HG03354 (cell line): ENCODE results near the gene BDH1.
A peak's percentile ranks its signal among the peaks of the same experiment; 100 is the strongest.
"Not testable (repeated sequence)": the region's sequence is repeated elsewhere in the genome, so short reads cannot be mapped to it uniquely, and the experiment has no call there.

Experiments used
- ATAC-seq: cut with Tn5 transposase; IDR thresholded peaks from one replicate; pipeline ENCODE4 v1.9.1; 2021; ENCODE audit warnings: mild to moderate bottlenecking; ENCODE audit not compliant: unreplicated experiment, poor library complexity, severe bottlenecking

The BDH1 gene

DNA sequence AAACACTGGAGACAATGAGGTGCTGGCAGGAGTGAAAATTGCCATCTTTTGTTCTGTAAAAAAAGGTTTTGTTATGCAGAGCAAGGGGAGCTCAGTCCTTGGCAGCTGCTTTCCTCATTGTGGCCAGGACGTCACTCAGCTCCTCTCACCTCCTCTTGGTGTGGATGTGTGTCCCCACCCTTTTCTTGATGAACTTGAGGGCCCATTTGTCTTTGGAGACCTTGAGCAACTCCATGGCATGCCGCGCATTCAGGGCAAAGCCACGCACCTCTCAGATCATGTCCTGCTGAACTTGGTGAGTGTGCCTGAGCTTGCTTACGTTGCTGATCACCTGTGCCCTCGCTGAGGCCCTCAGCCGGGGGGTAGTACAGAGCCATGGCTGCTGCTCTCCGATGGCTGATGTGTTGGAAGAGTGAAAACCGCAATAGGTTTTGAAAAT is 24.5 kb upstream of the BDH1 start:
- ATAC-seq = no peak

GRCh38 chr3:197578376-197578775 is 22.6 kb upstream of the BDH1 start:
- no peak for ATAC-seq

DNA sequence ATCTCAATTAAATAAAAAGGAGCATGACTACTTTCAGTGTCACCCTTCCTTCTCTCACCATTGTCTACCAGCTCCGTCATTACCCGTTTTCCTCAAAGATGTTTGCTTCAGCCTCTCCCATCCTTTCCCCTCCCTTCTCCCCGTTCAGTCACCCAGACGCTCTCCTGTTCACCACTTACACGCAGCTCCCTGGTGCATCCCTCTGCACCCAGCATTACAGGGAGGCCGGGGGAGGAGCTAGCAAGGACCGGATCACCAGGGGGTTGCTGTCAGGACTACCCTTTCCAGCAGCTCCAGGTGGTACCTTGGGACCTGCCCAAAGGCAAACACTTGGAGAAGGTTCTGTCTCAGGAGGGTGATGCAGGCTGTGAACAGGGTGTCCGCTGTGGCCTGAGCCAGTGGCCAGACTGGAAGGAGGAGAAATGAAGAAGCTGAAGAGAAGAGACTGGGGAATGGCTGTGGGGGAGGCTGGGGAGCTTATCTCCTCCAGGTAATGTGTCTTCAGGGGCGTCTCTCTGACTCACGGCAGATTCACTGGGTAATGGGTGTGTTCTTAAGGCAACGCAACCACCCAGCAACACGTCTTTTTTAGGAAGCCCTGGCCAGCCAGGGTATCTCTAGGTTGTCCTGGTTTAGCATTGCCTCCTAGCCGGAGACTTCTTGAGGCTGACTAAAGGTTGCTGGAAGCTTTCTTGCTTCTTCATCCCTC is 21.8 kb upstream of the BDH1 start:
- no peak for ATAC-seq

DNA sequence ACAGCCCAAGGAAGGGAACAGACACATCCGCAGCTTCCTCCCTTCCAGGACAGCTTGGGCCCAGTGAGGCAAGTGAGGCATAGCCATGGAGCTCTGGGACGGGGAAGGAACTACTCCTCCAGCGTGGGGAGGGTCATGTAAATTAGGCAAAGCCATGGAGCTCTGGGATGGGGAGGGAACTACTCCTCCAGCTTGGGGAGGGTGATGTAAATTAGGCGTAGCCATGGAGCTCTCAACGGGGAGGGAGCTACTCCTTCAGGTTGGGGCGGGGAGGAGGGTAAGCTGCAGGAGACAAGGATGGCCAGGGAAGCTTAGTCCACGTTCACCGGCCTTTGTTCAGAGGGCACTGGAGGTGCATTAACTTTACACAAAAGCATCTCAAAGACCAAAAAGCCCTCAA is 21.1 kb upstream of the BDH1 start:
- no peak for ATAC-seq

GRCh38 chr3:197575362-197575761 is 19.6 kb upstream of the BDH1 start:
- ATAC-seq = no peak

DNA sequence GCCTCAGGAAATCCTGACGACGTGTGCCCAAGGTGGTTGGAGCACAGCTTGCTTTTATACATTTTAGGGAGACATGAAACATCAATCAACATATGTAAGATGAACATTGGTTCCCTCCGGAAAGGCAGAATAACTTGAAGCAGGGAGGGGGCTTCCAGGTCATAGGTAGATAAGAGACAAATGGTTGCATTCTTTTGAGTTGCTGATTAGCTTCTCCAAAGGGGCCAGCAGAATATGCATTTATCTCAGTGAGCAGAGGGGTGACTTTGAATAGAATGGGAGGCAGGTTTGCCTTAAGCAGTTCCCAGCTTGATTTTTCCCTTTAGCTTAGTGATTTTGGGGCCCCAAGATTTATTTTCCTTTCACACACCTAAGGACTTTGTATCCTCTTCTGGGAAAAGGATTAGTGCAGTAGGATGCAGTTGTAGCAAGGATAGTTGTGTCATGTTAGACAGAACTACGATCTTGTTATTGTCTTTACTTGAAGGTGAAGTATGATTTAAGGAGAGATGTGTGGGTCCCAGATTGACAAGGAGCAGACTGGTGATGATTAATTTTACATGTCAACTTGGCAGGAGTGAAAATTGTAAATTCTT is 18.7 kb upstream of the BDH1 start:
- not testable (repeated sequence) for ATAC-seq

DNA sequence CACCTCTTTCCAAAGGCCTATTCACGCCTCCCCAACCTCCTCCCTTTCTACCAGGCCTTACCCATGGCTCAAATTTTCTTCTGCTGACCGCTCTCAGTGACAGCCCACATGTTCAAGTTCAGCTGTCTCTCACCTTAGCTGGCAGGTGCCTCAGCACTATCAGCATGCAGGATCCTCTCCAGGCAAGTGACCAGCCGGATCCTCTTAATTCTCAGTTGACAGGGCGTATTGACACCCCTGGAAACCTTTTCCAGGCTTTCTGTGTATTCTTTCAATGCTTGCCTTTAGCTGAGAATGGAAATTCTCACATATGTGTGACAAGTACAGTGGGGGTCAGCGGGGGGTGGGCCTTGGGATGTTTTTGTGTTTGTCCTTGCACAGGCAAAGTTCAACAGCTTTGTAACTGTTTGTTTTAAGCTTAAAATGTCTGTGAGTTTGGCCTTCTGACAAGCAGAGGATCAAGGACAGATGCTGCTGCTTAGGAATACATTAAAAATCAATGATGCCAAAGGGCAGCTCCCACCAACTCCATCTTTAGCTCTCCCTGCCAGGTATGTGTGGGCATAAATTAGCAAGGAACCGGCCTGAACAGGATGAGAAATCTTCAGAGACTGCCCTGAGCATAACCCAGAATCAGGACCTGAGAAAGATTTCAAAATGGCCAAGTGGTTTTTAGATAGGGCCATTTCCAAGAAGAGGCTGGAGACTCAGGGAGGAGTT is 17.4 kb upstream of the BDH1 start:
- no peak for ATAC-seq

- not testable (repeated sequence) for ATAC-seq
These were observed 16.1 kb upstream of the BDH1 start for GRCh38 chr3:197571880-197572172.

DNA sequence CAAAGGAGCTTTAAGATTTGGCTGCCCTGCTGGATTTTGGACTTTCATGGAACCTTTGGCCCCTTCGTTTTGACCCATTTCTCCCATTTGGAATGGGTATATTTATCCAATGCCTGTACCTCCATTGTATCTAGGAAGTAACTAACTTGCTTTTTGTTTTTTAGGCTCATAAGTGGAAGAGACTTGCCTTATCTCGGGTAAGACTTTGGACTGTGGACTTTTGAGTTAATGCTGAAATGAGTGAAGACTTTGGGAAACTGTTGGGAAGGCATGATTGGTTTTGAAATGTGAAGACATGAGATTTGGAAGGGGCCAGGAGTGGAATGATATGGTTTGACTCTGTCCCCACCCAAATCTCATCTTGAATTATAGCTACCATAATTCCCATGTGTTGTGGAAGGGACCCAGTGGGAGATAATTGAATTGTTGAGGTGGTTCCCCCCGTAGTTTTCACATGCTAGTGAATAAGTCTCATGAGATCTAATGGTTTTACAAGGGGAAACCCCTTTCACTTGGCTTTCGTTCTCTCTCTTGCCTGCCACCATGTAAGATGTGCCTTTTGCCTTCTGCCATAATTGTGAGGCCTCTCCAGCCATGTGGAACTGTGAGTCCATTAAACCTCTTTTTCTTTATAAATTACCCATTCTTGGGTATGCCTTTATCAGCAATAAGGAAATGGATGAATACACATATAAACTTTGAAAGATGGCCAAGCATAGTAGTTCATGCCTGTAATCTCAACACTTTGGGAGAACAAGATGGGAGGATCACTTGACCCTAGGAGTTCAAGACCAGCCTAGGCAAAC is 15.5 kb upstream of the BDH1 start:
- not testable (repeated sequence) for ATAC-seq

GRCh38 chr3:197569433-197569832 is 13.7 kb upstream of the BDH1 start:
- ATAC-seq = not testable (repeated sequence)

GRCh38 chr3:197567904-197568681 is 12.3 kb upstream of the BDH1 start:
- ATAC-seq = no peak

- not testable (repeated sequence) for ATAC-seq
These were observed 10.4 kb upstream of the BDH1 start for GRCh38 chr3:197566155-197566554.

DNA sequence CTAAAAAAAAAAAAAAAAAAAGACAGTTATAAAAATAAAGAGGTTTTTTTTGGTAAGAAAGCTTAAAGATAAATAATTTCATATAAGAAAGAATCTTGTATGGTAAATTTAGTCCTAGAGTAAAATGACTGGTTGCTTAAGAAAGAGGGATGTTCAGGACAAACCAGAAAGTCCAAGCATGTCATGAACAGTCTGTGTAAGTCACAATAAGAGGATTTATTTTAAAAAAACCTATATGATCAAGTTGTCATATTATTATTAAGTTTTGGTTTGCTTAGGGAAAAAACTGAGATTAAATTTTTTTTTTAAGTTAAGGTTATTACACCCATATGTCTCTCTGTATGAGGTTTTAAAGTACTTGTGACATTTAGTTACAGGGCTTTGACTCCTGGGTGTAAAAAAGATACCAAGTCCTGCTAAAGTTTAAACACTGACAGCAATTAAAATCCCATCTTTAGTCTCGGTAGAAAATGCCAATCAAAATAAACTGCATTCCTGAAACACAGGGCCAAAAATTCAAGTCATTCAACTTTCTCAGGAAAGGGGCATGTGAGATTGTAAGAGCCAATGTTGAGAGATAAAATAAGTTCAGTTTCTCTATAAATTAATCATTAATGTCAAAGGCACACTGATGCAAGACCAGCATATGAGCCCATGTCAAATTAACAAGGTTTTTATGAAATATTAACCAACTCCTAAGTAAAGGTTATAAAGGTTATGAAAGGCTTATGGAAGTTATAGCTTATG is 8.5 kb upstream of the BDH1 start:
- ATAC-seq = no peak

DNA sequence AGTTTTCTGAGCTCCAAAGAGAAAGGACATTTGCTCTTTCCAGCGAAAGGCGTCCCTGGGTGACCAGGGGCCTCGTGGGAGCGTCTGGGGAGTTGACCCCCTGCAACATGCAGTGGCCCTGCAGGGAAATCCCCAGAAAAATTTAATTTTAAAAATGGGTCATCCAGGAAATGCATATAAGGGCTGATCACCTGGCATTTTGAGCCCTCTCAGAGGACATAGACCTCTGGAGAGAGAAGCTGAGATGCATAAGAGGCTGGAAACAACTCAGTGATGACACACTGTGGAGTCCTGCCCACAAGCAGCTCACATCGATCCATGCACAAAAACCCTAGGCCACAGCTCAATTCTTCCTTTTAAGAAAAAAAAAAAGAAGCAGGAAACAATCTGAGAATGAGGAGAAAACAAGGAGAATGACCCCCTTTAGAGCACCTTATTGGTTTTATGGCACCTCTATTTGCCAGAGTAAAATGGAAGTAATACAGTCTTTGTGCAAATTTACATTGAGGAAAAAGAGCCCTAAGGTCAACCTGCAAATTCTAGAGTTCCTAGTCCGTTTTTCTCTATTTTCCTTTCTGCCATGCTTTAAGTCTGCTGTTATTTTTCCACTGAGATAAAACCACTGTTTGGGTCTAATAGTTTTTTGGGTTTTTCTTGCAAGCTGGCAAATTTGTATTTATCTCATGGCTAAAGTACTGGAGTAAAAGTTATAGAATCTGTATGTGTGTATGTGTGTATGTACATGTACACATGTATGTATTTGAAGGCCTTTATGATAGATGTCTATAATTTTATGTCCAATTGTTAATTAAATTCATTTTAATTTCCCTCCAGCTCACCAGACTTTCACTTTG is 6.9 kb upstream of the BDH1 start:
- ATAC-seq = no peak

- ATAC-seq = no peak
These were observed 6.2 kb upstream of the BDH1 start for GRCh38 chr3:197561926-197562325.

DNA sequence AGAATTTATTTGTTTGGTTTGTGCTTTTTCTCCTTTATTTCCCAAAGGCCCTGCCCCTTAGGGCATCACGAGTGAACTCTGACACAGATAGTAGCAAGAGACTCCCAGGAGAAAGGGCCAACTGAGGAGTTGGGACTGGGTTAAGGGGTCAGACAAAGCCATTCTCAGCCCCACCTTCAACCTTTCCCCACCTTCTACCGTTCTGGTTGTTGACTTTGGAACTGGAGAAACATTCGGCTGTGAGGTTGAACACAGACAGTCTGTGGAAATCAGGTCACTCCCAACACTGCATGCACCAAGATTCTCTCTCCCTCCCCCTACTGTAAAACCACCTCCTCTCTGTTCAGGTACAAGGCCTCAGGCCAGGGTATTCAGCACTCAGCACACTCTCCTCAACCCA is 3.9 kb upstream of the BDH1 start:
- ATAC-seq = no peak

DNA sequence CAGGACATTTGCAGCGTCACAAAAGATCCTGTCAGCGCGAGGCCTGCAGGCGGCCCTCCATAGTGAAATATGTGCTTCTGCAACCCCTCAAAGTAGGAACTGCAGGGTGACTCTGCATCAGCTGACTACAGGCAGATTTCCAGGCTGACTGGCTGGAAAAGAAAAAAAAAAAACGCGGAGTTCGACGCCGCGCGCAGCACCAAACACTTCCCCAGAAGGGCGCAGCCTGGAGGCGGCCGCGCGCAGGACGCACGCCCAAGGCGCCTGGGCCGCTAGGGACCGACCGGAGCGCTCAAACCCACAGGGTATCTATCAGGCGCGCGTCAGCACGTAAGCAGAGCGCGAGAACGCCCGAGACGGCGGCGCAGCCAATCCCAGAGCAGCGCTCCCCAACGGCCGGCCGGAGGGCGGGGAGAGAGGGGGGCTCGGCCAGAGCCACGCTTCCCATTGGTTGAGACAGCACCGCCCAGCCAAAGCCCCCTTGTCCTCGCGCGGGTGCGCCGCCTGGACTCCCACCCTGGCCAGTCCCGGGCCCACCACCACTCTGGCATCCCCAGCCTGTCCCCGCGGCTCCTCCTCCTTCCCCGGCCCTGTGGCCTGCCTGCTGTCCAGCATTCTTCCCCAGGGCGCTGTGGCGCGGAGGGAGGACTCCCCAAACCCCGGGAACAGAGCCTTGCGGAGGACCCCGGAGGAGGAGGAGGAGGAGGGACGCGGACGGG is 1.0 kb downstream of the BDH1 start:
- ATAC-seq = peak; percentile 96

- ATAC-seq = no peak
These were observed 1.6 kb downstream of the BDH1 start for GRCh38 chr3:197554196-197554561.
